HL-60 (cell line): Measurements from ENCODE around the gene CCDC88B.

ENCODE experiments used
- DNase-seq, 2 experiments: peaks; one replicate each; pipeline ENCODE4 v3.0.0-alpha.2; 2010 to 2020; ENCODE audit warnings: low read depth in 1 of 2, low spot score in 1 of 2
- H3K27ac ChIP-seq: fragments of 250-450 bp; sonication (Bioruptor Pico); replicated peaks from 2 replicates; pipeline ENCODE4 v1.5.1; 2020; ENCODE audit warnings: mild to moderate bottlenecking, moderate library complexity
- H3K27me3 ChIP-seq: fragments of 250-450 bp; sonication (Bioruptor Pico); 2 replicates; pipeline ENCODE4 v1.5.1; 2021; ENCODE audit warnings: mild to moderate bottlenecking, moderate library complexity; ENCODE audit not compliant: insufficient read depth, poor library complexity, severe bottlenecking
- H3K4me3 ChIP-seq: replicated peaks from 2 replicates; pipeline ENCODE4 v1.5.1; 2011; ENCODE audit warnings: mild to moderate bottlenecking, control low read depth, low read length; ENCODE audit not compliant: insufficient read depth
- CTCF ChIP-seq: IDR thresholded peaks from one replicate; pipeline ENCODE4 v1.5.1; 2011; ENCODE audit warnings: low read length, control low read depth, inconsistent platforms; ENCODE audit not compliant: insufficient read depth
- GABPA ChIP-seq: IDR thresholded peaks from 2 replicates; pipeline ENCODE4 v1.6.1; 2012; ENCODE audit warnings: low read depth
- POLR2AphosphoS5 ChIP-seq: IDR thresholded peaks from 2 replicates; pipeline ENCODE4 v1.6.1; 2012; ENCODE audit warnings: low read depth
- REST ChIP-seq: IDR thresholded peaks from 2 replicates; pipeline ENCODE4 v1.6.1; 2012; ENCODE audit warnings: low read depth; ENCODE audit not compliant: insufficient replicate concordance
- SPI1 ChIP-seq: IDR thresholded peaks from 2 replicates; pipeline ENCODE4 v1.6.1; 2012; ENCODE audit warnings: low read depth, mild to moderate bottlenecking, borderline replicate concordance

CCDC88B gene

GRCh38 chr11:64369440-64370421 is 29.7 kb downstream of the CCDC88B start:
- no peak for TF ChIP-seq POLR2AphosphoS5
- TF ChIP-seq CTCF = no peak
- no peak for TF ChIP-seq SPI1
- no peak for TF ChIP-seq GABPA
- no peak for TF ChIP-seq REST
- no peaks in the 10 kb centered on the region for H3K27me3 ChIP-seq
- DNase-seq = no peak
- H3K27ac ChIP-seq = no peak overlapping the region
- H3K4me3 ChIP-seq = no peak overlapping the region

GRCh38 chr11:64371201-64371600 is 31.2 kb downstream of the CCDC88B start:
- Histone ChIP-seq H3K27ac (no peak overlapping the region), H3K27me3 (no peaks in the 10 kb centered on the region), H3K4me3 (no peak overlapping the region)
- no peak for DNase-seq
- no peak for TF ChIP-seq POLR2AphosphoS5
- TF ChIP-seq SPI1 = no peak
- TF ChIP-seq GABPA = no peak
- TF ChIP-seq CTCF = no peak
- no peak for TF ChIP-seq REST

GRCh38 chr11:64372021-64372420 is 32.0 kb downstream of the CCDC88B start:
- Histone ChIP-seq H3K27me3 (no peaks in the 10 kb centered on the region), H3K4me3 (no peak overlapping the region), H3K27ac (no peak overlapping the region)
- TF ChIP-seq CTCF (no peak), POLR2AphosphoS5 (no peak), REST (no peak), GABPA (no peak), SPI1 (no peak)
- no peak for DNase-seq
